ENCODE data around the gene LAMA4.

Gene LAMA4

DNA sequence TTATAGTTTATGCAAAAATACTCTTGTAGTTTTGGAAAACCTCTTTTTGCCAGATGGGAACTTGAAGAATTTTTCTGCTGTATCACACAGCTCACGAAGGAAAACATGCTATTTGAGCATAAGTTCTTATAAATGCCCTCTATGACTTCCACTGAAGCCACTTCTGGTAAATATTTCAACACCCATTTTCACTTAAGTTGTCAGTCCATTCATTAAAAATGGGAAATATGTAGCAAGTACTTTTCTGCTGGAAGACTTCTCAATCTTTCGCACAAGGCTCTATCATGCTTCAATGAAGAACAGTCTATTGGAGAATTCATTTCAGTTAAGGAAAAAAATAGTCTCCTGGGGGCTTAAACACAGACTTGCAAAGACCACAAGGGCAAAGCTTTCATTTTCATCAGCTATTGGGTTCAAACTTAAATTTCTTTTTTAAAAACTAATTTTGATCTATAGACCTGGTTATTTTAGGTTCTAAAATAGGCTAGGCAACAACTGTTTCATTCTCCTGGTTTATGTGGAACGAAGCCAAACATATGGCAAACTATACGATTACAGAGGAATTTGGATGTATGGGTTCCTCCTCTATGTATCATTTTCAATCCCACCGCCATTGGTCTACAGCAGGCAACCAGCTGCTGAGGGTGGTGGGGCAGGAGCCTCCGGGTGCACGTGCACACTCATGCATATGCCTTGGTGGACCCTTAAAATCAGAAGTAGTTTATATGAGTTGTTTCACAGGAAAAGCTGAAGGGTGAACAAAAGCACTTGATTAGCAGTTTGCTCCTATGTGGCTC is 38.7 kb downstream of the LAMA4 start:
- no peak for DNase-seq (ENCODE audit: low read depth in 2 of 2)
- H3K4me3 ChIP-seq (replicated peaks in 1 of 2; ENCODE audit: low read depth in 2 of 2, low read length in 2 of 2), result no peak overlapping the region
- TF ChIP-seq, protein P1, sequence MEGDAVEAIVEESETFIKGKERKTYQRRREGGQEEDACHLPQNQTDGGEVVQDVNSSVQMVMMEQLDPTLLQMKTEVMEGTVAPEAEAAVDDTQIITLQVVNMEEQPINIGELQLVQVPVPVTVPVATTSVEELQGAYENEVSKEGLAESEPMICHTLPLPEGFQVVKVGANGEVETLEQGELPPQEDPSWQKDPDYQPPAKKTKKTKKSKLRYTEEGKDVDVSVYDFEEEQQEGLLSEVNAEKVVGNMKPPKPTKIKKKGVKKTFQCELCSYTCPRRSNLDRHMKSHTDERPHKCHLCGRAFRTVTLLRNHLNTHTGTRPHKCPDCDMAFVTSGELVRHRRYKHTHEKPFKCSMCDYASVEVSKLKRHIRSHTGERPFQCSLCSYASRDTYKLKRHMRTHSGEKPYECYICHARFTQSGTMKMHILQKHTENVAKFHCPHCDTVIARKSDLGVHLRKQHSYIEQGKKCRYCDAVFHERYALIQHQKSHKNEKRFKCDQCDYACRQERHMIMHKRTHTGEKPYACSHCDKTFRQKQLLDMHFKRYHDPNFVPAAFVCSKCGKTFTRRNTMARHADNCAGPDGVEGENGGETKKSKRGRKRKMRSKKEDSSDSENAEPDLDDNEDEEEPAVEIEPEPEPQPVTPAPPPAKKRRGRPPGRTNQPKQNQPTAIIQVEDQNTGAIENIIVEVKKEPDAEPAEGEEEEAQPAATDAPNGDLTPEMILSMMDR (IDR thresholded peaks at IDR 0.05; ENCODE audit: low read depth, low read length), result no peak

DNA sequence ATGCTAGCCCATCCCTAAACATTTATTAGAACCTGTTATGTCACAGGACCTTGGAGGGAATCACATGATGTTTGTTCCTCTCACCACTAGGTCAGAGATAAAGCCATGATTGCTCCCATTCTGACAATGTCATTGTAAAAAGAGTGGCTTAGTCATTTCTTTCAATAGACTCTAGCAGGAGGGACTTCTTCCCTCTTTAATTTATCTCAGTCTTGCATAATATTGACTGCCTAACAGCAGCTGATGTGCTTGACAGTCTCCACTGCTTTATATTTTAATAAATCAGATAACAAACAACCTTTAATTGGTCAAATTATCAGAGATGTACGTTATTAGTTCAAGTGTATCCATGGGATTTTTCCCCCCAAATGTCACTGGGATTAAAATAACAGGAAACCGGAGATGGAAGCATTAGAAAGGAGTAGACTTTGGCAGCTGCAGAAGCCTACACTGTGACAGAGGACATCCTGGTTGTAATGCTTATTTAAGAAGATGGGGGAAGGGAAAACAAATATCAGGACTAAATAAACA is 39.6 kb downstream of the LAMA4 start:
- no peak overlapping the region for H3K4me3 ChIP-seq (replicated peaks in 1 of 2; ENCODE audit: low read depth in 2 of 2, low read length in 2 of 2)
- DNase-seq (ENCODE audit: low read depth in 2 of 2), result peak in 1 of 2 donors; percentile 59
- TF ChIP-seq, protein P1 (IDR thresholded peaks at IDR 0.05; ENCODE audit: low read depth, low read length), result no peak

DNA sequence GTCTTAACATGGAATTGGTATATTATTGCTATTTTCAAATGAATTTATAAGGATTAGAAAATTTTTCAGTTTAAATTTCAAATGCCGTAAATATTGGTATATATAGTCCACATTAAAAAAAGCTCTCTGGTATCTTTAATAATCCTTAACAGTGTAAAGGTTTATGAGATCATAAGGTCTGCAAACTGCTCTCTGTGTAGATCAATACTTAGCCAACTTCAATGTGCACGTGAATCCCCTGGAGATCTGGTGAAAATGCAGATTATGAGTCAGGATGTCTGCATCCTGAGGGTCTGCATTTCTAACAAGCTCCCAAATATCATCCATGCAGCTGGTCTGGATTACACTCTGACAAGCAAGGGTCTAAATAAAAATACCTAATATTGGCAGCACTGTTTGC is 43.5 kb downstream of the LAMA4 start:
- TF ChIP-seq, protein P1 (IDR thresholded peaks at IDR 0.05; ENCODE audit: low read depth, low read length), result no peak
- H3K4me3 ChIP-seq (replicated peaks in 1 of 2; ENCODE audit: low read depth in 2 of 2, low read length in 2 of 2), result no peak overlapping the region
- DNase-seq (ENCODE audit: low read depth in 2 of 2), result no peak

DNA sequence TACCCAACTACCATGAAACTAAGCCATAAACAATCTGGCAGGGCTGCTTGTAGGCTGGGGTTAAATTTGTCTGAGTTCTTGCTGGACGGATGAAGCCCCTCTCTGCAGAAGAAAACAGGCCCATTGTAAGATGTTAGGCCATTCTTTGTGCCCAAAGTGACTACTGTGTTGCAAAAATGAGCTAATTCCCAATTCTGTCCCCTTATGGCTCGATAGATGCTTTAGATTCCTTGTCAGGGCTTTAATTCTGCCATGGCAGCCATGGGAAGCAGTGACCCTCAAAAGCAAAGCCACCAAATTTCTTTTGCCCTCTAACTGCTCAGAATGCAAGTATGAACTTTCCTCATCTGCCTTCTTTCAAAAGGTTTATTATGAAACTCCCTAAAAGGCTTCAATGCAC is 45.2 kb downstream of the LAMA4 start:
- TF ChIP-seq, protein P1 (IDR thresholded peaks at IDR 0.05; ENCODE audit: low read depth, low read length), result no peak
- no peak for DNase-seq (ENCODE audit: low read depth in 2 of 2)
- no peak overlapping the region for H3K4me3 ChIP-seq (replicated peaks in 1 of 2; ENCODE audit: low read depth in 2 of 2, low read length in 2 of 2)

DNA sequence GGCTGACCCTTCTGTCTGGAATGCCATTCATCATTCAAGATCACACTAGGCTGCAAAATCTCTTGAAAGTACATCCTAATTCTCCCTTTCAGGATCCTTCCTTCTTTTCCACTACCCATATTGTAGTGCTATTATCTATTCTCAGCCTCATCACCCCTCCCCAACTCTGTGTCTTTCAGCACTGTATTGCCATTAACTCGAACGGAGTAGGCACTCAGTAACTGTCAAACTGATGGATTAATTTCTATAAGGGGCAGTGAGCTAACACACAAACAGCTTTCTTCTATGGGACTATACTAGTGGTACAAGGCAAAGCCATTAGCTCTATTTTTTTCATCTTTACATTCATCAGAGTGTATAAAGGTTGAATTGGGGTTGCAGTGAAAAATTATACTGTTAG is 46.6 kb downstream of the LAMA4 start:
- TF ChIP-seq, protein P1 (IDR thresholded peaks at IDR 0.05; ENCODE audit: low read depth, low read length), result no peak
- DNase-seq (ENCODE audit: low read depth in 2 of 2), result no peak

DNA sequence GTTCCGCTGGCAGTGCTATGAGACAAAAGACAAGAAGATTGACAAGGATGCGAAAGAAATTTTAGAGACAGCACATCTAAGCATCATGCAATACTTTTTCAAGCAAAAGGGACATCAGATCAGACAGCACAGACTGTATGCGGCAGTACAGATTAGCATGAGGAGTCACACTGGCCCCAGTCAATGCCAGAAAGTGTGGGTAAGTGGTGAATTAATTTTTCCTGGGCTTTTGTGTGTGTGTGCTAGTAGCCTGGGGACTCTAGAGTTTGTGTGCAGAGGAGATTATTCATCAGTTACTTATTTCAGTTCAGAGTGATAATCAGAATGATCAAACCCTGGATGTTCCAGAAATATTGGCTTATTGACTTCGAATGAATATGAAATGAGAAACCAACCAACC is 47.2 kb downstream of the LAMA4 start:
- no peak for DNase-seq (ENCODE audit: low read depth in 2 of 2)
- no peak overlapping the region for H3K4me3 ChIP-seq (replicated peaks in 1 of 2; ENCODE audit: low read depth in 2 of 2, low read length in 2 of 2)
- TF ChIP-seq, protein P1 (IDR thresholded peaks at IDR 0.05; ENCODE audit: low read depth, low read length), result no peak

More for the DNA sequence above, 46.6 kb downstream of the LAMA4 start:
- no peak overlapping the region for H3K4me3 ChIP-seq (replicated peaks in 1 of 2; ENCODE audit: low read depth in 2 of 2, low read length in 2 of 2)

All from cardiac fibroblast (primary cell).